Measurements from ENCODE around the gene TMEM208. TPM values are rescaled to one million over a fixed set of nuclear protein-coding genes. Genes with fewer than 3 reads are reported as not detected.

Gene TMEM208
- total and polyA plus RNA-seq, 2 of the 13 experiments (the other 11 are each of a cell fraction or from before 2014, with no cell fraction given) = 58.8 to 72.9 TPM

GRCh38 chr16:67246081-67246755, 19.3 kb downstream of the TMEM208 start (continued):
- TF ChIP-seq AKNA (CRISPR knock-in tag; IDR thresholded peaks at IDR 0.05; ENCODE audit: borderline replicate concordance) (peak; percentile 56; the same call in 1 of the 2 replicates), ZNF407 (CRISPR knock-in tag; IDR thresholded peaks at IDR 0.05; ENCODE audit: not compliant biosample characterization) (peak; percentile 91), IRF2 (CRISPR knock-in tag; IDR thresholded peaks at IDR 0.05) (no peak; the same call in 1 of the 2 replicates), CCAR2 (optimal IDR thresholded peaks at IDR 0.05; ENCODE audit: low read depth, low read length) (peak; percentile 25), BRD4 (CRISPR knock-in tag; IDR thresholded peaks at IDR 0.05) (peak; percentile 56), ZNF747 (CRISPR knock-in tag; IDR thresholded peaks at IDR 0.05; ENCODE audit: borderline replicate concordance) (peak; percentile 97; the same call in 1 of the 2 replicates), ZNF263 (CRISPR knock-in tag; IDR thresholded peaks at IDR 0.05) (peak; percentile 46; the same call in 1 of the 2 replicates), ZNF777 (CRISPR knock-in tag; IDR thresholded peaks at IDR 0.05) (no peak), RBM22 (optimal IDR thresholded peaks at IDR 0.05; ENCODE audit: low read length) (peak; percentile 72), ZBTB4 (CRISPR knock-in tag; IDR thresholded peaks at IDR 0.05; ENCODE audit: borderline replicate concordance) (no peak), RAD21 (CRISPR knock-in tag; IDR thresholded peaks at IDR 0.05) (peak; percentile 79)

Data from HepG2 (cell line).